Hepatic stellate cell (primary cell): Measurements from ENCODE around the gene CSF3.

Experiments
- DNase-seq: peaks from one replicate; pipeline ENCODE4 v3.0.0; 2011; ENCODE audit warnings: low spot score

The CSF3 gene, protein sequence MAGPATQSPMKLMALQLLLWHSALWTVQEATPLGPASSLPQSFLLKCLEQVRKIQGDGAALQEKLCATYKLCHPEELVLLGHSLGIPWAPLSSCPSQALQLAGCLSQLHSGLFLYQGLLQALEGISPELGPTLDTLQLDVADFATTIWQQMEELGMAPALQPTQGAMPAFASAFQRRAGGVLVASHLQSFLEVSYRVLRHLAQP

GRCh38 chr17:40015005-40015997 lies at the start of gene CSF3:
CSF3 (plus strand) TSS chr17:40015440; CDS start chr17:40015475, 35 bp downstream.
- DNase-seq = no peak

GRCh38 chr17:39966771-39967170 lies 48.5 kb upstream of the CSF3 start:
- no peak for DNase-seq

DNA sequence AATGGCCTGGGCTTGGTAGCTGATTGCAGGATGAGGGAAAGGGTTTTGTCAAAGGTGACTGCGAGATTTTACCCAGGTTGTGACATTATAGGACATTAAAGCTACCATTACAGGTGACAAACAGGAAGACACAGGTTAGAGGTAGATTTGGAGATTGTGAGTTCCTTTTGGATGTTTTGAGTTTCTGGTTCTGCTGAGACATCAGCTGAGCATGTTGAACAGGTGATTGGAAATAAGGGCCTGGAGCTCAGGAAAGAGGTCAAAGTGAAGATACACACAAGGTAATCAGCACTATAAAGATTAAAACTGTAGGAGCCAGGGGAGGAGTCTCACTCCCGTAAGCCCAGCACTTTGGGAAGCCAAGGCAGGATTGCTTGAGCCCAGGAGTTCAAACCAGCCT lies 46.5 kb upstream of the CSF3 start:
- no peak for DNase-seq

DNA sequence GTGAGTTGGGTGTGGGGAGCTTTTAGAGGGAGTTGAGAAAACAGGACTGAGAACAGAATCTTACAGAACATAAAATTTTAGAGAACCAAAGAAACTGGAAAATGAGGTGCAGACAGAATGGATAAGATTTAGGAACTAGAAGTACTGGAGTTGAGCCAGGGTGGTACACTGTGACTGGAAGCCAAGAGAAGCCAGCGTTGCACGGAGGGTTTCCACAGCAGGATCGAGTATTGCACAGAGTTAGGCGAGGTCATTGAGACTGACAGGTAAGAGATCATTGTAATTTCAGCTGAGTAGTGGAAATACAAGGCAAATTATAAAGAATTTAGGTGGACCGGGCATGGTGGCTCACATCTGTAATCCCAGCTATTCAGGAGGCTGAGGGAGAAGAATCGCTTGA lies 45.9 kb upstream of the CSF3 start:
- no peak for DNase-seq

DNA sequence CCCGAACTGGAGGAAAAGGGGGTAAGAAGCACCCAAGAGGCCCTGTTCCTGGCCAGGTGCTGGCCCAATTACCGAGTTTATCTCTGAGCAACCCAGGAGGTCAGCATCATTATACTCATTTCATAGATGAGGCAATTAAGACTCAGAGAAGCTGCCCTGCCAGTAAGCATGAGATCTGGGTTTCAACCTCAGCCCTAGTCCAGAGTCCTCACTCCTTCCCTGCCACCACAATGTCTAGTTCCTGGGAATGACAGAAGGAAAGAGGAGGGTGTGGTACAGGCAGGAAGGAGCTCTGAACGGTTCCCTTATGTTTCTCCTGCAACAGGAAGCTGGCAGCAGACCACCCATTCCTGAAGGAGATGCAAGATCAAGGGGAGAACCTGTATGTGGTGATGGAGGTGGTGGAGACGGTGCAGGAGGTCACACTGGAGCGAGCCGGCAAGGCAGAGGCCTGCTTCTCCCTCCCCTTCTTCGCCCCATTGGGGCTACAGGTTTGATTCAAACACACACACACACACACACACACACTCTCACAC lies 45.0 kb upstream of the CSF3 start:
- no peak for DNase-seq

DNA sequence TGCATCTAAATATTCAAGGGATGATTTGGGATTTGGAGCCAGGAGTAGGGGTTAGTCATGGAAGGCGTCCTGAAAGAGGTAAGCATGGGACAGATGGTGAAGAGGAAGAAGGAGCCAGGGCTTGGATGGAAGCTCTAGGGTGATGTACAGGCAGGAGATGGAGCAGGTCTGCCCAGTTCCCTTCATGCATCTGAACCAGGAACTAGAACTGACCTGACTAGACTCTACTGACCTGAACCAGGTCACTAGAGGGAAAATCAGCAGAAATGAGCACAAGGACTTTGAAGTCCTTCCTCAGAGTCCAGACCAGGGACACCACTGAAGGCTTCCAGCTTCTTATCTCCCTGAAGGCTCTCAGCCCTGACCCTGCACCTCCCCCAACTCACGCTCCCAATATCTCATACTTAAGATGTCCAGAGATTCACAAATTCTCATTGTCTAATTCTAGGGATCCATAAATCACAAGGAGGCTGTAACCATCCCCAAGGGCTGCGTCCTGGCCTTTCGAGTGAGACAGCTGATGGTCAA lies 44.1 kb upstream of the CSF3 start:
- DNase-seq = no peak

- DNase-seq = no peak
Observed at GRCh38 chr17:39972271-39972670, 43.0 kb upstream of the CSF3 start.

GRCh38 chr17:39973496-39973895 lies 41.7 kb upstream of the CSF3 start:
- DNase-seq = no peak

- no peak for DNase-seq
Observed at GRCh38 chr17:39974433-39974832, 40.8 kb upstream of the CSF3 start.

GRCh38 chr17:39975801-39976200 lies 39.4 kb upstream of the CSF3 start:
- DNase-seq = no peak

- DNase-seq = peak; percentile 65
Observed at GRCh38 chr17:39979016-39979670, 36.1 kb upstream of the CSF3 start.

- DNase-seq = peak; percentile 17
Observed at GRCh38 chr17:39979893-39980350, 35.3 kb upstream of the CSF3 start.

- DNase-seq = peak; percentile 96
Observed at GRCh38 chr17:39980351-39981206, 34.7 kb upstream of the CSF3 start, which contains the start of gene PSMD3. PSMD3 (plus strand) TSS chr17:39980807; CDS start chr17:39980971, 164 bp downstream.

- no peak for DNase-seq
Observed at GRCh38 chr17:39981207-39981741, 34.0 kb upstream of the CSF3 start.

DNA sequence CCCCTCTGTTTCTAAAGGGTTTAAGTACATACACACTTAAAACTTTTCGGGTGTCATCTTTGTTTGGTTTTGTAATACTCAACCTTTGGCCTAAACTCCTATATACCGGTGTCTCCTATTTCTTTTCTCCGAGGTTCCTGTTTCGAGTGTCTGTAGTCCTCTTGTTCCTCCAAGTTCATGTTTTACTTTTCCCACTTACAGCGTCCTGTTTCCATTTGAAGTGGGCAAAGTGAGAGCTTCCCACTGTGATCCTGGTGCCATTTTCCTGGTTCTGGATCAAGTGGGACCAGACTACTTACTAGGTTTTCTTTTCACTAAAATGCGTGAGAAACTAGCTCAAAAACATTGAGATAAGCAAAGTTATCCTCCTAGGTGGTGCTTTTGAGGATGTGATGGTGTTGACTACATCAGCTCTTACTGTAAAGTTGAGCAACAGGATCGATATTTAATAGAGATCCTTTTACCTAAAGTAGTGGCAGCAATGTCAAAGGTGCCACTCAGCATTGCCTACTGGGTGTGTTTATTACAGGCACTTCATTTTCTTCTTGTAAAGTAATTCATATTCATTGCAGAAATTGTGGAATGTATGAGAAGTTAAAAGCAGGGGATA lies 33.4 kb upstream of the CSF3 start:
- DNase-seq = no peak

DNA sequence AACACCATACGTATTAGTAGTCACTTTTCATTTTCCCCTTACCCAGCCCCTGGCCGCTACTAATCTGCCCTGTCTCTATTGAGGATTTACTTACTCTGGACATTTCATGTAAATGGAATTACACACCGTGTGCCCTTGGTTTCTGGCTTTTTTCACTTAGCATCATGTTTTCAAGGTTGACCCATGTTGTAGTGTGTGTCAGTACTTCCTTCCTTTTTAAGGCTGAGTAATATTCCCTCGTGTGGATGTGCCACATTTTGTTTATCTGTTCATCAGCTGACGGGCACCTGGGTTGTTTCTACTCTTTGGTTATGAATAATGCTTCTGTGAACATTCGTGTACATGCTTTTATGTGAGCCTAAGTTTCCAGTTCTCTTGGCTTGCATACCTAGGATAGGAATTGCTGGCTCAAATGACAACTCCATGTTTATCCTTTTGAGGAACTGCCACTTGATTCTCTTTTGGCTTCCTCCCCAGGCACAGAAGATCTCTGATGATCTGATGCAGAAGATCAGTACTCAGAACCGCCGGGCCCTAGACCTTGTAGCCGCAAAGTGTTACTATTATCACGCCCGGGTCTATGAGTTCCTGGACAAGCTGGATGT lies 26.9 kb upstream of the CSF3 start:
- DNase-seq = no peak

- no peak for DNase-seq
Observed at GRCh38 chr17:39994448-39994847, 20.8 kb upstream of the CSF3 start.

- no peak for DNase-seq
Observed at GRCh38 chr17:39995438-39995837, 19.8 kb upstream of the CSF3 start.

- DNase-seq = no peak
Observed at GRCh38 chr17:39996162-39996561, 19.1 kb upstream of the CSF3 start.

DNA sequence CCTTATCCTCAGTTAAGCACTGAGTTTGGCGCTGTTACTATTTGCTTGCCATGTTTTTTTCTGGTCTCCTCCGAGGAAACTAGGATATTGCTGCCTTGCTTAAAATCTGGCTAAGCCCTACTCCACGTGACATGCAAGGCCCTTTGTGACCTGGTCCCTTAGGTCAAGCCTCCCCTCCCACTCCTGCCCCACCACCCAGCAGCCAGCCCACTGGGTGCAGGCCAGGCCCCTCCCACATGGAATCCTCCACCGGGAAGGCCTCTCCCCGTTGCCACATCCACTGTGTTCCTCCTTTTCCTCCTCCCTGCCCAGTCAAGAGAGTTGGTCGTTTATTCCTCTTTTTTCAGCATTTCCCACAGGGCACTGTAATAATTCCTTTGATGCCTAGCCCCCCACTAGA lies 18.4 kb upstream of the CSF3 start:
- no peak for DNase-seq
